Mesendoderm (in vitro differentiated cells): Measurements from ENCODE around the gene CRELD1.
"Not testable (repeated sequence)": the region's sequence is repeated elsewhere in the genome, so short reads cannot be mapped to it uniquely, and the experiment has no call there.

ENCODE experiments used
- DNase-seq: peaks from one replicate; pipeline ENCODE4 v3.0.0; 2013
- H2AK5ac ChIP-seq: 2 replicates; pipeline ENCODE4 v1.6.1; 2013; ENCODE audit warnings: low read length, inconsistent platforms
- H2BK120ac ChIP-seq: 2 replicates; pipeline ENCODE4 v1.6.1; 2013; ENCODE audit warnings: low read depth, mild to moderate bottlenecking, low read length, moderate library complexity, mixed read lengths
- H2BK15ac ChIP-seq: replicated peaks from 2 replicates; pipeline ENCODE4 v1.6.1; 2013; ENCODE audit warnings: low read depth, mild to moderate bottlenecking, moderate library complexity
- H2BK5ac ChIP-seq: 2 replicates; pipeline ENCODE4 v1.6.1; 2013; ENCODE audit warnings: low read length, inconsistent platforms
- H3K18ac ChIP-seq: 2 replicates; pipeline ENCODE4 v1.6.1; 2013; ENCODE audit warnings: mild to moderate bottlenecking, low read length, mixed read lengths
- H3K23ac ChIP-seq: one replicate; pipeline ENCODE4 v1.6.1; 2013; ENCODE audit warnings: low read length
- H3K27ac ChIP-seq: 2 replicates; pipeline ENCODE4 v1.5.1; 2013; ENCODE audit warnings: low read depth, mild to moderate bottlenecking, inconsistent platforms, low read length, moderate library complexity
- H3K27me3 ChIP-seq: 2 replicates; pipeline ENCODE4 v1.6.1; 2013; ENCODE audit warnings: low read length, control low read depth, mild to moderate bottlenecking, inconsistent platforms; ENCODE audit not compliant: insufficient read depth, poor library complexity
- H3K36me3 ChIP-seq: 2 replicates; pipeline ENCODE4 v1.6.1; 2013; ENCODE audit warnings: low read length, inconsistent platforms; ENCODE audit not compliant: control insufficient read depth, insufficient read depth
- H3K4ac ChIP-seq: one replicate; pipeline ENCODE4 v1.6.1; 2013; ENCODE audit warnings: low read depth, mild to moderate bottlenecking, low read length, moderate library complexity
- H3K4me1 ChIP-seq: 2 replicates; pipeline ENCODE4 v1.6.1; 2013; ENCODE audit warnings: low read depth, low read length, inconsistent platforms; ENCODE audit not compliant: control insufficient read depth
- H3K4me2 ChIP-seq: 2 replicates; pipeline ENCODE4 v1.6.1; 2013; ENCODE audit warnings: low read length
- H3K4me3 ChIP-seq: 2 replicates; pipeline ENCODE4 v1.5.1; 2013; ENCODE audit warnings: mild to moderate bottlenecking, low read length
- H3K56ac ChIP-seq: one replicate; pipeline ENCODE4 v1.6.1; 2013; ENCODE audit warnings: low read length
- H3K79me1 ChIP-seq: 2 replicates; pipeline ENCODE4 v1.6.1; 2013; ENCODE audit warnings: low read length, inconsistent platforms
- H3K79me2 ChIP-seq: 2 replicates; pipeline ENCODE4 v1.6.1; 2013; ENCODE audit warnings: mild to moderate bottlenecking, low read length; ENCODE audit not compliant: control insufficient read depth, insufficient read depth
- H3K9ac ChIP-seq: 2 replicates; pipeline ENCODE4 v1.6.1; 2013; ENCODE audit warnings: low read length, inconsistent platforms
- H4K5ac ChIP-seq: one replicate; pipeline ENCODE4 v1.6.1; 2013; ENCODE audit warnings: low read length
- H4K8ac ChIP-seq: one replicate; pipeline ENCODE4 v1.6.1; 2013; ENCODE audit warnings: low read depth, mild to moderate bottlenecking, control low read depth, low read length, moderate library complexity
- WGBS: extraction: QIAGEN DNeasy Blood & Tissue Kit; methylation state at CpG from one replicate; pipeline ENCODE4 v1.1.7; 2013; ENCODE audit warnings: low lambda C conversion rate, missing lambda C conversion rate; ENCODE audit not compliant: insufficient coverage; ENCODE audit errors: extremely low coverage; 5-methylcytosine and 5-hydroxymethylcytosine counted together

The CRELD1 gene

DNA sequence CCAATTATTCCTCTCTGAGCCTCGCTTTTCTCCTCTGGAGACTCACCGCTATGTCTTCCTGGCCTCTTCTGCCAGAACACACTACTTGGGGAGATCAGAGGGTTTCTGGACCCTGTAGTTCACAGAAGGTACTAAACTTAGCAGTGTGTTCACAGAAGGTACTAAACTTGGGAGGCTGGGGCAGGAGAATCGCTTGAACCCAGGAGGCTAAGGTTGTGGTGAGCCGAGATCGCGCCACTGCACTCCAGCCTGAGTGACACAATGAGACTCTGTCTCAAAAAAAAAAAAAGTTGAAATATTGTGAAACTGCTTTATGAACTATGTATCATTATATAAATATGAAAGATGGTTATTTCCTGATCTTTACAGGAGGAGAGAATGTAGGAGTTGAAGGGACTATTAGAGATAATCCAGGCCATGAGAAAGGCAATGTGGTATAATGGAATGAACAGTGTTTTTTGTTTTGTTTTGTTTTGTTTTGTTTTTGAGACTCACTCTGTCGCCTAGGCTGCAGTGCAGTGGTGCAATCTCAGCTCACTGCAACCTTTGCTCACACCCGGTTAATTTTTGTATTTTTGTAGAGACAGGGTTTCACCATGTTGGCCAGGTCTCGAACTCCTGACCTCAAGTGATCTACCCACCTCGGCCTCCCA lies 36.8 kb upstream of the CRELD1 start:
- H3K9ac ChIP-seq, H4K5ac ChIP-seq, H3K27me3 ChIP-seq, H3K79me2 ChIP-seq, H2AK5ac ChIP-seq, H3K56ac ChIP-seq, H3K4me2 ChIP-seq, H3K23ac ChIP-seq, H3K18ac ChIP-seq, H3K4me1 ChIP-seq, H3K4ac ChIP-seq, H3K27ac ChIP-seq, H2BK5ac ChIP-seq, H2BK15ac ChIP-seq, H3K4me3 ChIP-seq, H2BK120ac ChIP-seq, H4K8ac ChIP-seq, H3K79me1 ChIP-seq, H3K36me3 ChIP-seq, DNase-seq: not testable (repeated sequence)
- WGBS = no CpG with 5 or more reads among the region's 10 CpGs

DNA sequence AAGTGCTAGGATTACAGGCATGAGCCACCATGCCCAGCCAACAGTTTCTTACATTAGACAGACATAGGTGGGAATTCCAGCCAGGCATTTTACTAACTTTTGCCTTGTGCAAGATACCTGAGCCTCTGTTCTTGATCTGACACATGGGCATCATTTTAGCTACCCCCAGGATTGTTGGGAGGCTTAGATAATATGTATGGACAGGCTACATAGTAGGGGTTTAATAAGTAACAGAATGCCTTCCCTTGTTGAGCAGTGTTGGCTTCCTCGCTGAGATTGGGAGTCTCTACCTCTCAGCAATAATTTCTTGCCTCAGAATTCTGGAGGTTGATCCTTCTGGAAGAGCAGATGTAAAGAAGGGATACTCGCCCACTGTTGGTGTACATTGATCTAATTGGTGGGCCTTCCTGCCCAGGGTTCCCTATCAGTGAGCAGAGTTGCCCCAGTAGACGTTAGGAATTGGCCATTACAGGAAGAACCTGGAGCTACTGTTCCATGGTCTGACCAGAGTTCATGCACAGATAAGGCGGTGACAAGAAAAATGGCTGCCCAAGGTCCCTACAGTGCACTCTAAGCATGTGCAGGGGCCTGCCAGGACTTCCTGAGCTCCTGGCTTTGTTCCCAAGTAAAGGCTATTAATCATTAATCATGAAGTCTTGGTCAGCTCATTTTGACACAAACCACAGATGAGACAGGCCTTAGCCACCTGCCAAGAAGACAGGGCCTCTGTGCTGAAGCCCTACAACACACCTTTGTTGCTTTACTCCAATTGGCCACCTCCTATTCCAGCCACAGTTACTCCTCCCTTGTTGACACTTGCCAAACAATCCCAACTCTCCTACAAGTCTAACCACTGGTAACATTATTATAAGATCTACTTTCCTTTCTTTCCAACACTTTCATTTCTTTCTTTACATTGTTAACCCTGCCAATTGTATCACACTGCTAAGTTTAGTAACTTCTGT lies 35.9 kb upstream of the CRELD1 start:
- Histone ChIP-seq H3K27ac (no peak overlapping the region), H3K79me2 (peaks cover 2% of the 10 kb centered on the region), H3K4me2 (no peak overlapping the region), H3K4ac (no peak overlapping the region), H2BK5ac (no peak overlapping the region), H4K8ac (no peak overlapping the region), H2AK5ac (no peak overlapping the region), H2BK120ac (no peak overlapping the region), H3K23ac (no peak overlapping the region), H3K79me1 (peaks cover 4% of the 10 kb centered on the region), H3K56ac (no peak overlapping the region), H3K4me1 (no peaks in the 10 kb centered on the region), H2BK15ac (no peak overlapping the region), H3K9ac (no peak overlapping the region), H3K18ac (no peak overlapping the region), H4K5ac (no peak overlapping the region), H3K27me3 (no peaks in the 10 kb centered on the region), H3K4me3 (no peak overlapping the region), H3K36me3 (peaks cover 6% of the 10 kb centered on the region)
- DNase-seq = no peak
- no CpG with 5 or more reads among the region's 4 CpGs for WGBS

DNA sequence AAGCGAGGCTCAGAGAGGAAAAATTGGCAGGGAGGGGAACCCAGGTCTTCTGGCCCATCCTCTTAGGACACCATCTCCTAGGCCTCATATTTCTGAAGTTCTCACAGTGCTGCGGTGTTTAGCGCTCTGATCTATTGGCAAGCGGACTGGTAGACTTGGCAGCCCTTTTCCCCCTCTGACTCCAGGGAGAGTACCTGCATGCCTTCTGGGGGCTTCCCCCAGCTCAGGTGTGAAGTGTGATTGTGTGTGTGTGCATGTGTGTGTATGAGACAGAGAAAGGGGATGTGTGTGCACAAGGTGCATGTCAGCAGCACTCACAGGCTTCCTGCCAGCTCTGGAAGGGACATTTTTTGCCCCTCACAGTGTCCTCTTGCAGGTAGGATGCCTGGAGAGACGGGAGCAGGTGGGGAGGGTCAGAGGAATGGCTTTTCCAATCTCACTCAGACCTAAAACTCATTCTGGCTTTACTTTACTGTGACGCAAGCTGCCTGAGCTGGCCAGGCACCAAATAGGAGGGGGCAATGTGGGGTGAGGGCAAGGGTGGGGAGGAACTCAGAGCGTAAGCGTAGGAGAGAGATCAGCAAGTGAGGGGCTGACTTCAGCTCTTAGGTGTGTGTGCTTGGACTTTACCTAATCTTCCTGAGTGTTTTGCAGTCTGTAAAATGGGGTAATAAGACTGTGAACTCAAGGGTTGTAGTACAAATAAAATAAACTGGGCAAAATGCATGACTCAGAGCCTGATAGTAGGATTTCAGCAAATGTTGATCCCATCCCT lies 35.0 kb upstream of the CRELD1 start:
- H3K23ac ChIP-seq = no peak overlapping the region
- H3K56ac ChIP-seq = no peak overlapping the region
- no peak for DNase-seq
- H4K8ac ChIP-seq = no peak overlapping the region
- H3K27ac ChIP-seq = no peak overlapping the region
- H3K36me3 ChIP-seq = no peaks in the 10 kb centered on the region
- no peak overlapping the region for H2BK5ac ChIP-seq
- WGBS = no CpG with 5 or more reads among the region's 8 CpGs
- no peak overlapping the region for H4K5ac ChIP-seq
- H3K79me1 ChIP-seq = no peaks in the 10 kb centered on the region
- no peak overlapping the region for H2AK5ac ChIP-seq
- no peaks in the 10 kb centered on the region for H3K79me2 ChIP-seq
- H2BK120ac ChIP-seq = no peak overlapping the region
- no peaks in the 10 kb centered on the region for H3K27me3 ChIP-seq
- no peak overlapping the region for H3K18ac ChIP-seq
- H3K4ac ChIP-seq = no peak overlapping the region
- no peak overlapping the region for H3K4me2 ChIP-seq
- no peak overlapping the region for H3K9ac ChIP-seq
- H3K4me3 ChIP-seq = no peak overlapping the region
- H3K4me1 ChIP-seq = peaks cover 7% of the 10 kb centered on the region
- no peak overlapping the region for H2BK15ac ChIP-seq

DNA sequence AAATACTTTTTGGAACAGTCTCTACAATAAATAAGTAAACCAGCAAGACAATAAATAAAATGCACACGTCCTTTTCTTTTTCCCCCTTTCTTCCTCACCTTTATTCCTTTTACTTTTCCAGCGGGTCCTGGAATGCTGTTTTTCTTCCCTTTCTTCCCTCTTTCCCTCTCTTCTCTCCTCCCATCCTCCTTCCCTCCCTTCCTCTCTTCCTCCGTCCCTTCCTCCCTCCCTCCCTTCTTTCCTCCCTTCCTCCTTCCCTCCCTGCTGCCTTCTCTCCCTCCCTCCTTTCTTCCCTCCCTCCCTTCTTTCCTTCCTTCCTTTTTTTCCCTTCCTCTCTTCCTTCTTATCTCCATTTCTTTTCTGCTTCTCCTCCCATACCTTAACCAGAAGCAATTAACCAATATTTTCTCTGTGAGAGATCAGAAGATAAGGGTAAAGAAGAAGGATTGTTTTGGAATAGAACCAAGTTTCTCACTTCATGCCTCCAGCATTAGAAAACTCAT lies 34.3 kb upstream of the CRELD1 start:
- Histone ChIP-seq H3K27ac (no peak overlapping the region), H3K4me3 (no peak overlapping the region), H3K79me2 (no peaks in the 10 kb centered on the region), H3K4me2 (no peak overlapping the region), H3K4ac (no peak overlapping the region), H3K4me1 (peaks cover 7% of the 10 kb centered on the region), H3K36me3 (no peaks in the 10 kb centered on the region), H3K27me3 (no peaks in the 10 kb centered on the region), H3K56ac (no peak overlapping the region), H3K18ac (no peak overlapping the region), H3K79me1 (no peaks in the 10 kb centered on the region), H2BK5ac (no peak overlapping the region), H2AK5ac (no peak overlapping the region), H4K8ac (no peak overlapping the region), H3K23ac (no peak overlapping the region), H3K9ac (no peak overlapping the region), H2BK120ac (no peak overlapping the region), H4K5ac (no peak overlapping the region), H2BK15ac (no peak overlapping the region)
- no peak for DNase-seq
- WGBS = 100% methylated on average over 1 of the region's 3 CpGs

DNA sequence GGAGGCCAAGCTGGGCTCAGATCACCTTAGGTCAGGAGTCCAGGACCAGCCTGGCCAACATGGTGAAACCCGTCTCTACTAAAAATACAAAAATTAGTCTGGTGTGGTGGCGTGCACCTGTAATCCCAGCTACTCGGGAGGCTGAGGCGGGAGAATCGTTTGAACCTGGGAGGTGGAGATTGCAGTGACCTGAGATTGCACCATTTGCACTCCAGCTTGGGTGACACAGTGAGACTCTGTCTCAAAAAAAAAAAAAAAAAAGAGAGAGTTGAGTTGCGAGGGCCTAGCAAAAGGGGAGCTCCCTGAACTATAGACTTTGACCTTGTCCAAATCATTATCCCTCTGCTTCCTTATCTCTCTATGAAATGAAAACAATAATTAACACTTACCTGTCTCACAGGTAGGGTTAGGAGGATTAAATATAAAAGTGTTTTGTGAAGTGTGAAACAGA lies 32.6 kb upstream of the CRELD1 start:
- H3K79me1 ChIP-seq, H3K79me2 ChIP-seq, H3K23ac ChIP-seq, H3K18ac ChIP-seq, H2BK15ac ChIP-seq, H3K4me1 ChIP-seq, H4K5ac ChIP-seq, H4K8ac ChIP-seq, H3K4me3 ChIP-seq, H3K27ac ChIP-seq, H2BK120ac ChIP-seq, H3K56ac ChIP-seq, H3K4me2 ChIP-seq, H3K27me3 ChIP-seq, DNase-seq, H3K4ac ChIP-seq, H3K9ac ChIP-seq, H3K36me3 ChIP-seq, H2AK5ac ChIP-seq, H2BK5ac ChIP-seq: not testable (repeated sequence)
- WGBS = no CpG with 5 or more reads among the region's 6 CpGs
